ENCODE results near the gene ABLIM1.

Gene ABLIM1

DNA sequence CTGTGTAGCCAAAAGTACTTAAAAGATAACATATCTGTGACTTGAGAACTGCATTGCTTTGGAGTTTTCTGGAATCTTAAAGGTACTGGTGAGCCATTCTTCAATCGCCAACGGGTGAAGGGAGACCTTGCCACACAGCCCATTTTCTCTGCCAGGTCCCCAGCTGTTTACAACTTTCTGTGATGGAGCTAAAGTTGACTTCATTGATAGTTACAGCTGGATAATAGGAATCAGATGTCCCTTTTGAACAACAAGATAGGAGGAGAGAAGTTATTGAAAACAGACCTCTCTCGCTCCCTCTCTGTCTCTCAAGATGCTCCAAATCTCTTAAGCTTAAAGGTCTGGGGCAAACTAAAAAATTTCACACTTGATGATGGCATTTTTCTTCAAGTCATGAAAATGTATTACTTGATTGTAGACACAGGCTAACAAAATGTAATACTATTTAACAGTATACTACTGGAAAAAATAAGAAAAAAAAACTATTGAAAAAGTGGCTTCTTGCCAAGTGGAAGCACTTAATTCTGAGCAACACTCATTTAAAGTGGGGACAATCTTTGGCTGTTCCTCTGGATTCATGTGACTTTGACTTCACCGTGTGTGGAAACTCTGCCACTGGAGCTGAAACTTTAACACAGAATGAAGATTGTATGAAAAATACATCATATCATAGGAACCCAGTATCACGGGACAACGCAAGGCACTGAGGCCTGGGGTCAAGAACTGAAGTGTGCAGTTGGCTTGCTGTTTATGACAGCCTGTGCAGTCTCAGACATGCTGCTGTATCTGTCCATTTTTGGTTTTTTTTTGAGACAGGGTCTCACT, 175.4 kb downstream of the ABLIM1 start:
- no peak for DNase-seq

- DNase-seq = no peak
Measured at GRCh38 chr10:114481055-114481454, 177.0 kb downstream of the ABLIM1 start.

DNA sequence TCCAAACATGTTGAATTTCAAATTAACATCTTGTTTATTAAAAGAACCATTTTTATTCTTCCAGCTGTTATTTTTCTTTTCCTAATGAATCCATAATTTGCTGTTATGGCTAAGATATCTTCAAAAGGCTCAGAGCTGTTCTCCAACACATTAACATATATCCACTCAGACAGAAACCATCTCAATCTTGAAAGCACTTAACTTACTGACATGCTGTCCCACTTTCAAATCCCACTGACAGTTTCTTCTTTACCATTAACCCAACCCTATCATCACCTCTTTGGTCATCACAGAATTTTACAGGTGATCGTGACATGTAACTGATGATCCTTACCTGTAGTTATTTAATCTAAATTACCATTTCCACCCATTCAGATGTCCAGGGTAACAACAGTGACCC, 178.2 kb downstream of the ABLIM1 start:
- no peak for DNase-seq

GRCh38 chr10:114479307-114479706, 178.8 kb downstream of the ABLIM1 start:
- no peak for DNase-seq

DNA sequence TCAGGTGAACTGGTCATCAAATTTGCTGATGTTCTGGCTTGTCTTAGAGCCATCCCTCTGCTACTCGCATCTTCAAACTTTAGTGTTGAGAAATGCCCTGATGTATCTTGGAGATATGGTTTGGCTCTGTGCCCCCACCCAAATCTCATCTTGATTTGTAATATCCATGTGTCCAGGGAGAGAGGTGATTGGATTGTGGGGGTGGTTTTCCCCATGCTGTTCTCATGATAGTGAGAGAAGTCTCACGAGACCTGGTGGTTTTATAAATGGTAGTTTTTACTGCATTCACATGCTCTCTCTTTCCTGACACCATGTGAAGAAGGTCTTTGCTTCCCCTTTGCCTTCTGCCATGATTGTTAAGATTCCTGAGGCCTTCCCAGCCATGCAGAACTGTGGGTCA, 179.8 kb downstream of the ABLIM1 start:
- no peak for DNase-seq

DNA sequence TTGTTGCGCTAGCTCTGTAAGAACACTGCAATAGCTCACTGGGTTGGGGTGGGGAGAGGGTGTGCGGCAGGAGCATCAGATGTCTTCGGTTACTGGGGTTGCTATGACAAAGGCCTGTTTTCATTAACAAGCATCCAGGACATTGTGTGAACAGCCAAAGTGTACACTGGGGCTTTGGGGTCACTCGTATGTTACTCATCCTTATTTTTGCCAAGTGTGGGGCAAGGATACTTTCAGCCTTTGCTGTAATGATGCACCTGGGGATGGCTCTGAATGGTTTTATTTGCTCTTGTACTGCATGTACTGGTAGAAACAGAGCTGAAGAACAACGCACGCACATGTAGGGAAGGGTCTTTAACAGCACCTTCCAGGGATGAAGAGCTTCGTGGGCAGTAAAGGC, 180.8 kb downstream of the ABLIM1 start:
- no peak for DNase-seq

DNA sequence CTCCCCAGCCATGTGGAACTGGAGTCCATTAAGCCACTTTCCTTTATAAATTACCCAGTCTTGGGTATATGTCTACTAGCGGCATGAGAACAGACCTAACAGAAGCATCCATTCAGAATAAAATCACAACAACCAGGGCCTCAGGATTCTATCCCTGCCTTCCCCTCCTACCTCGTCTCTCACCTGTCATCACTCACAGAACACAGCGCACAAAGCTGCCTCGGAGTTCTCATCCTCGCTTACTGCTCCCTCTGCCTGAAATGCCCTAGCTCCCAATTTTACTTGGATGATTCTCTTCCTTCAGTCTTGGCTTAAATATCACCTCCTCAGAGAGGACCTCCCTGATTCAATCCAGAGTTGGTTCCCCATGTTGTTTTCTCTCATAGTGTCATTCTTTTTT, 183.1 kb downstream of the ABLIM1 start:
- DNase-seq = no peak

- DNase-seq = no peak
Measured at GRCh38 chr10:114473776-114474175, 184.3 kb downstream of the ABLIM1 start.

- DNase-seq = no peak
Measured at GRCh38 chr10:114472877-114473253, 185.2 kb downstream of the ABLIM1 start.

- no peak for DNase-seq
Measured at GRCh38 chr10:114471906-114472876, 185.9 kb downstream of the ABLIM1 start.

DNA sequence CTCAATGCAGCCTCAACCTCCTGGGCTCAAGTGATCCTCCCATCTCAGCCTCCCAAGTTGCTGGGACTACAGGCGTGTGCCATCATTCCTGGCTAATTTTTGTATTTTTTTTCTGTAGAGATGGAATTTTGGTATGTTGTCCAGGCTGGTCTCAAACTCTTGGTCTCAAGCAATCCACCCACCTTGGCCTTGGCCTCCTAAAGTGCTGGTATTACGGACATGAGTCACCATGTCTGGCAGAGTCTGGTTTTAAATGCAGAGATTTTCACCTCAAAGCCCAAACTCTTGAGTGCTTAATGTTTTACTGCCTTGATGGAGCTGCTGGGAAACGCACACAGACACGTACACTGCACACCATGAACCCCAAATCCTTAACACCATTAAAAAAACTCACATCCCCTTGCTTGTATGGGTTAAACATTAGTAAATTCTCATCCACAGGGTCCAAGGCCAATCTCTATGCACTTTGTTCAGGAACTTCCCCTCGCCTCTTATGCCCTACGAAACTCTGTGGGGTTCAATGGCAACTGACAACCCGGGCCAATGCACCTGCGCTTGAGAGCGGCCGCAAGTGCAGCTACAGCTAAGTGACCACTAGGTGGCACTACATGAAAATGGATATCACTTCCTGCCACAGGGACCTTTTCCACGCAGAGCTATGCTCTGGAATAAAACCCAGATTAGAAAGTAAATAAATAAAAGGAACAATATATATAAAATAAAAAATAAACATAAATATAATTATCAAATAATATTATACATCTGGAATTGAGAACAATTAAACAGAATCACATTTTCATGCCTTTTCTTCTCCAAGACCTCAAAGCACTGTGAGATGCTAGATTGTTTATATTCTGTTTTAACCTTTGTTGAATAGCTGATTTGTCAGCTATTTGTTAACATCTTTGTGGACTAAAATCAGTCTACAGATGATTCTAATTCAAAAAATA, 186.8 kb downstream of the ABLIM1 start:
- DNase-seq = peak; percentile 58

DNA sequence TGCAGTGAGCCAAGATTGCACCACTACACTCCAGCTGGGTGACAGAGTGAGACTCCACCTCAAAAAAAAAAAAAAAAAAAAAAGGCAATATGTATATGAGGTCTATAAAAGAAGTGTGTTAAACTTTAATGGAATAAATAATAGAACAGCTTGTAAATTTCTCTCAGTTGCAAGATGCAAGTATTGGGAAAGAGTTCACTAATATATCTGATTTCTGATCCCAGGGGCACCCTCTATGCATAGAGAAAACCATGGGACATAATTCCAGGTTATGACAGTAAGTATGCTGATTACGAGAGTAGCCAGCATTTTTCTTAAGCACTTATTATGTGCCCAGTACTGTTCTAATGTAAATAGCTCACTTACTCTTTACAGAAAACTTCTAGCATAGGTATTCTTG, 187.7 kb downstream of the ABLIM1 start:
- no peak for DNase-seq

DNA sequence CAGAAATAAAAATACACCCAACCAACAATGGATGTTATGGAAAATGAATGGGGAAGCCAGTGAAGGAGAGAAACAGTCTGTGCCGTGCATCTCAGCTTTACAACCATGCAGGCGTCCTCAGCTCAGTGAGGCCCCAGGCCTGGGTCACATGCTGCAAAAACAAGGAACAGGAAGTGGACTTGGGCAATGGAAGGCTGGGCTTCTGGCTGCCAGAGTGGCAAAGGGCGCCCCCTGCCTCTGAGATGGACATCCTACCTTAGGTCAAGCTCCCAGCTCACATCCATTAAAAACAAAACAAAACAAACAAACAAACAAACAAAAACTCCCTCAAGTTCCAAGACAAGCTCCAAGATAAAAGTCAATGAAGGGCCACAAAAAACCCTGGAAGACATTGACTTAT, 199.1 kb downstream of the ABLIM1 start:
- DNase-seq = peak; percentile 54

DNA sequence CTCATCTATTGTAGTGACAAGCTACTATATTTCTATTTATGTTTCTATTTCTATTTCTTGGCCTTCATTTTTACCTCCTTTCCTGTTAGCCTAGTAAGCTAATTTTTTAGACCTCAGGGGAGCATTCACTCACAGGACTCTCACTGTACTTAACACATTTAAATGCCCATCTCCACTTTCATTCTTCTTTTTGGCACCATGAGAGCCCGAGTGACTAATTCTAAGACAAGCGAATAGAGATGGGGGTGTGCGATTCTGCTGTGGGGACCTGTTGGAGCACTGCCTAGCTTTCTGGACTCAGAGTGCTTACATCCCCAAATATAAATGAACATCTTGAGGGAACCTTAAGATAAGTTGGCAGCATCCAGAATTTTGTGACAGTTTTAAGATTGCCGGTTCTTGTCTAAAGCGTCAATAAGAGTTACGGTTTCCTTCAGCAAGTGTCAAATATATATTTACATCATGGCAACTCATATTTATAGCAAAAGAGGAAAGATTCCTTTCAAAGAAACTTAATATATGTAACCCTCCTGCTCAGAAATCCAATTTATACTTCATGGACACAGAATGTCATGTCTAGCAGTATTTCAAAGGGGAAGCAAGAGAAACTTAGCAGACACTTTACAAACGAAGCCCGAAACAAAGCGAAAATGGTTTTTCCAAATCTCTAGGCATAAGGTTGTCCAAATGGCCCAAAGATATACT, 199.7 kb downstream of the ABLIM1 start:
- DNase-seq = no peak

- DNase-seq = no peak
Measured at GRCh38 chr10:114453576-114453975, 204.5 kb downstream of the ABLIM1 start.

- no peak for DNase-seq
Measured at GRCh38 chr10:114448897-114449296, 209.2 kb downstream of the ABLIM1 start.

- DNase-seq = no peak
Measured at GRCh38 chr10:114445332-114445731, 212.7 kb downstream of the ABLIM1 start.

DNA sequence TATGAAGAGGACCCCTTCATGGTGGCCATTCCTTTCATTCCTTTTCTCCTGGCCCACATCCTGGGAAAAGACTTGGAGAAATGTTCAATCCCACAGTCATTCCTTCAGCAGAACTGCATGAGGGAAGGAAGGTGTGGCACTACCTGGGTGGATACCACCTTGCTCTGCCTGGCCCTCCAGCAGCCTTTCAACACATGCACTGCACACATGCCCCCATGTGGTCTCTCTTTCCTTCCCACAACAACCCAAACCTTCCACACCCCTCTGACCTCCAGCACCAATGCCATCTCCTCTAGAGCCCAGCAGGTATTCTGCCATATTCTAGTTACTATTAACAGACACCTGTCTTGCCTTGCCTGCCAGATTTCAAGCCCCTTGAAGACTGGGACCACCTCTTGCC, 213.3 kb downstream of the ABLIM1 start:
- DNase-seq = no peak

- DNase-seq = no peak
Measured at GRCh38 chr10:114442091-114442630, 215.9 kb downstream of the ABLIM1 start.

DNA sequence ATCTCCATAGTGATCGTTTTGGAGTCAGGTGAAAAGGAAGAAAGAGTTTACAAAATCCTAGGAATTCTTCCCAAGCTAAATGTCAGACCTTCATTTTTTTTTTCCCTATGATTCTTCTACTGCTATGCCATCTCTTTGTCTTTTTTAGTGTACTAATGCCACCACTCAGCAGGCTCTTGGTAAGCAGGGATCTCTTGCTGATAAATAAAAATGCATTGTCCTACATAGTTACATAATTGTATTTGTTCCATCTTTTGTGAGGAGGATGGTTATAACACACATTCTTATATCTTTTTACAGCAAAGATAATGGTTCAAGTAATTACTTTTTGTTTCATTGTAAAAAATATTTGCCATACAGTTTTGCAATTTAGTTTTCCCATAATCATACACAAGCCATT, 217.0 kb downstream of the ABLIM1 start:
- DNase-seq = no peak

- DNase-seq = peak; percentile 3
Measured at GRCh38 chr10:114437473-114438292, 220.4 kb downstream of the ABLIM1 start.

All from MV-4-11 (cell line).